ENCODE data around the gene POU1F1. TPM values are rescaled to one million over a fixed set of nuclear protein-coding genes. Genes with fewer than 3 reads are reported as not detected.

The POU1F1 gene
- total and polyA plus RNA-seq, 2 of the 8 experiments (the other 6 are each of a cell fraction or from before 2014, with no cell fraction given), result not detected

DNA sequence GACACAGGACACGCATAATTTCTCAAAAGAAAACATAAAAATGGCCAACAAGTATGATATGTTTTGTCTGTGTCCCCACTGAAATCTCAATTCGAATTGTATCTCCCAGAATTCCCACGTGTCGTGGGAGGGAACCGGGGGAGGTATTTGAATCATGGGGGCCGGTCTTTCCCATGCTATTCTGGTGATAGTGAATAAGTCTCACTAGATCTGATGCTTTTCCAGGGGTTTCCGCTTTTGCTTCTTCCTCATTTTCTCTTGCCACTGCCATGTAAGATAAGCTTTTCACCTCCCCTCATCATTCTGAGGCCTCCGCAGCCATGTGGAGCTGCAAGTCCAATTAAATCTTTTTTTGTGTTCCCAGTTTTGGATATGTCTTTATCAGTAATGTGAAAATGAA lies 12.1 kb upstream of the POU1F1 start:
- no peak overlapping the region for H3K23ac ChIP-seq (ENCODE audit: insufficient read length)
- H2BK12ac ChIP-seq (ENCODE audit: low read depth, low read length), result no peak overlapping the region
- no peaks in the 10 kb centered on the region for H3K23me2 ChIP-seq (ENCODE audit: low read depth, low read length)
- no peak overlapping the region for H3K4me3 ChIP-seq (ENCODE audit: extremely low read depth in 1 of 4, insufficient read depth in 2 of 4, low read depth in 3 of 4, low read length in 4 of 4)
- H2BK15ac ChIP-seq (ENCODE audit: low read length), result no peak overlapping the region
- H4K20me1 ChIP-seq (replicated peaks in 1 of 2; ENCODE audit: control insufficient read depth in 1 of 2, insufficient read depth in 2 of 2, low read length in 2 of 2), result no peaks in the 10 kb centered on the region
- no peaks in the 10 kb centered on the region for H3K9me3 ChIP-seq (ENCODE audit: insufficient read depth in 2 of 2, low read depth in 1 of 2, low read length in 1 of 2)
- H4K5ac ChIP-seq (ENCODE audit: insufficient read length, low read depth, low read length), result no peak overlapping the region
- H4K91ac ChIP-seq (replicated peaks; ENCODE audit: insufficient read length, low read length), result no peak overlapping the region
- no peak overlapping the region for H2BK20ac ChIP-seq (ENCODE audit: low read length)
- no peak for FAIRE-seq
- H3K4ac ChIP-seq (replicated peaks; ENCODE audit: insufficient read length, low read depth, low read length), result no peak overlapping the region
- no peak overlapping the region for H4K8ac ChIP-seq (ENCODE audit: extremely low read depth, insufficient read depth, low read length)
- no peaks in the 10 kb centered on the region for H3K79me2 ChIP-seq (ENCODE audit: control insufficient read depth in 1 of 2, insufficient read depth in 2 of 2, low read length in 2 of 2)
- no peak overlapping the region for H3K18ac ChIP-seq (ENCODE audit: extremely low read depth, low read length)
- no peak overlapping the region for H3K4me2 ChIP-seq (ENCODE audit: insufficient read depth in 1 of 2, low read depth in 2 of 2, low read length in 2 of 2)
- H2AFZ ChIP-seq (ENCODE audit: low read length), result no peak overlapping the region
- no peak overlapping the region for H2BK120ac ChIP-seq (replicated peaks; ENCODE audit: low read depth, low read length)
- H3K4me1 ChIP-seq (replicated peaks in 1 of 4; ENCODE audit: control insufficient read depth in 3 of 4, insufficient read depth in 4 of 4, low read length in 3 of 4), result no peaks in the 10 kb centered on the region
- H3K56ac ChIP-seq (replicated peaks; ENCODE audit: insufficient read length, low read depth, low read length), result no peak overlapping the region
- POLR2A ChIA-PET (ENCODE audit: partially characterized antibody), result no interaction called here
- no peaks in the 10 kb centered on the region for H3K27me3 ChIP-seq (replicated peaks in 1 of 4; ENCODE audit: control insufficient read depth in 3 of 4, extremely low read depth in 1 of 4, insufficient read depth in 3 of 4, low read length in 3 of 4)
- no peak for DNase-seq (ENCODE audit: low read depth in 1 of 2, low spot score in 2 of 2)
- TF ChIP-seq HDAC6 (IDR thresholded peaks at IDR 0.05; ENCODE audit: low read depth, low read length) (no peak), SP2 (IDR thresholded peaks at IDR 0.05; ENCODE audit: low read length) (no peak), RNF2 (IDR thresholded peaks at IDR 0.05; ENCODE audit: borderline replicate concordance, low read depth, low read length, missing control alignments, poor library complexity, severe bottlenecking) (no peak), GTF2F1 (IDR thresholded peaks at IDR 0.05; ENCODE audit: borderline replicate concordance, low read depth, low read length) (no peak)
- TF ChIP-seq, protein P1, sequence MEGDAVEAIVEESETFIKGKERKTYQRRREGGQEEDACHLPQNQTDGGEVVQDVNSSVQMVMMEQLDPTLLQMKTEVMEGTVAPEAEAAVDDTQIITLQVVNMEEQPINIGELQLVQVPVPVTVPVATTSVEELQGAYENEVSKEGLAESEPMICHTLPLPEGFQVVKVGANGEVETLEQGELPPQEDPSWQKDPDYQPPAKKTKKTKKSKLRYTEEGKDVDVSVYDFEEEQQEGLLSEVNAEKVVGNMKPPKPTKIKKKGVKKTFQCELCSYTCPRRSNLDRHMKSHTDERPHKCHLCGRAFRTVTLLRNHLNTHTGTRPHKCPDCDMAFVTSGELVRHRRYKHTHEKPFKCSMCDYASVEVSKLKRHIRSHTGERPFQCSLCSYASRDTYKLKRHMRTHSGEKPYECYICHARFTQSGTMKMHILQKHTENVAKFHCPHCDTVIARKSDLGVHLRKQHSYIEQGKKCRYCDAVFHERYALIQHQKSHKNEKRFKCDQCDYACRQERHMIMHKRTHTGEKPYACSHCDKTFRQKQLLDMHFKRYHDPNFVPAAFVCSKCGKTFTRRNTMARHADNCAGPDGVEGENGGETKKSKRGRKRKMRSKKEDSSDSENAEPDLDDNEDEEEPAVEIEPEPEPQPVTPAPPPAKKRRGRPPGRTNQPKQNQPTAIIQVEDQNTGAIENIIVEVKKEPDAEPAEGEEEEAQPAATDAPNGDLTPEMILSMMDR (IDR thresholded peaks at IDR 0.05; ENCODE audit: control extremely low read depth in 1 of 3, insufficient read depth in 1 of 3, low read depth in 1 of 3, low read length in 3 of 3), result no peak
- WGBS, 2 experiments (ENCODE audit: extremely low coverage in 1 of 2, insufficient coverage in 1 of 2, insufficient read length in 1 of 2, insufficient replicate concordance in 2 of 2, low coverage in 1 of 2, low lambda C conversion rate in 2 of 2, missing lambda C conversion rate in 1 of 2), result 93% methylated on average over 8 of the region's 8 CpGs; no CpG with 5 or more reads in 1 of the 2 experiments
- H3K14ac ChIP-seq (ENCODE audit: insufficient read length), result no peak overlapping the region
- no peaks in the 10 kb centered on the region for H3K36me3 ChIP-seq (ENCODE audit: control insufficient read depth in 2 of 4, insufficient read depth in 4 of 4, low read length in 3 of 4)
- no peak overlapping the region for H3K27ac ChIP-seq (ENCODE audit: low read depth, low read length)
- H3K79me1 ChIP-seq (ENCODE audit: low read depth, low read length), result no peaks in the 10 kb centered on the region
- H3K9ac ChIP-seq (replicated peaks in 1 of 4; ENCODE audit: extremely low read depth in 1 of 4, low read depth in 3 of 4, low read length in 3 of 4), result no peak overlapping the region
- CTCF ChIA-PET (ENCODE audit: partially characterized antibody), result interaction anchor here (1.3 to 2.7 kb wide), 2 partner anchors 8 to 28 kb away, joined by 3 to 6 read pairs; no protein-coding TSS in a partner anchor
- no peak overlapping the region for H2AK5ac ChIP-seq (ENCODE audit: low read depth, low read length)
- no peak overlapping the region for H2BK5ac ChIP-seq (ENCODE audit: low read depth, low read length)
